ENCODE measurements around the gene SLC1A2. TPM values are rescaled to one million over a fixed set of nuclear protein-coding genes. Genes with fewer than 3 reads are reported as not detected.
A peak's percentile ranks its signal among the peaks of the same experiment; 100 is the strongest.

SLC1A2 gene
- total and polyA plus RNA-seq, 11 donors, result 0.80 to 23.5 (median 5.2) TPM

GRCh38 chr11:35260342-35260985 is 158.9 kb downstream of the SLC1A2 start:
- intact Hi-C loops (cut with DNase I), result no loop called here
- ATAC-seq, result peak in 2 of 4 donors; percentile 36 to 54
- TF ChIP-seq CTCF (IDR thresholded peaks at IDR 0.05) (no peak), POLR2A (IDR thresholded peaks at IDR 0.05) (no peak)
- peaks cover 0 to 22% (median 4%) of the 10 kb centered on the region in 12 donors for H3K4me1 ChIP-seq
- peak overlapping the region in 1 of 12 donors; percentile 34 for H3K27ac ChIP-seq
- no peak overlapping the region for H3K4me3 ChIP-seq
- H3K9me3 ChIP-seq, result no peaks in the 10 kb centered on the region
- DNase-seq, result no peak
- H3K27me3 ChIP-seq, result no peaks in the 10 kb centered on the region
- 62 to 71% (median 67%) methylated on average over 10 of the region's 10 CpGs for WGBS, 4 donors
- H3K36me3 ChIP-seq, result no peaks in the 10 kb centered on the region

DNA sequence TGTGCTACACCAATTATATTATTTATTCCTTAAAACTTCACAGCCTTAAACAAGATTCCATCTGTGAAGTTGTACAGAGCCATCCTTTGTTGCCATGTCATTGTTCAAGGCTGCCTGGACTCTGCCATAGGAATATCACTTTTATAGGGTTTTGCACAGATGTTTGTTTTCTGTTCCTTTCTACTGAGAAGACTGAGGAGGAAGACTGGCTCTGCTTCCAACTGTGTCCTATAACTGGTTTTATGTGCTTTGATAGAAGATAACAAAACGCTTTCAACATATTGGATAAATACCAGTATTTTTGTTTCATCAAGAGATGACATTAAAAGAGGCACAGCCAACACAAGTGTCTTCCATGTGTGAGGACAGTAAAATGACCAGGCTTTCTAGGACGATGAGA is 159.8 kb downstream of the SLC1A2 start:
- TF ChIP-seq POLR2A (IDR thresholded peaks at IDR 0.05) (no peak), CTCF (IDR thresholded peaks at IDR 0.05) (no peak)
- H3K27ac ChIP-seq, result no peak overlapping the region
- H3K27me3 ChIP-seq, result no peaks in the 10 kb centered on the region
- no peak for DNase-seq
- ATAC-seq, result no peak
- peaks cover 0 to 22% (median 4%) of the 10 kb centered on the region in 12 donors for H3K4me1 ChIP-seq
- no peaks in the 10 kb centered on the region for H3K36me3 ChIP-seq
- no peak overlapping the region for H3K4me3 ChIP-seq
- WGBS, 4 donors, result 78 to 83% (median 80%) methylated on average over 2 of the region's 2 CpGs
- no peaks in the 10 kb centered on the region for H3K9me3 ChIP-seq
- intact Hi-C loops (cut with DNase I), result no loop called here

GRCh38 chr11:35257281-35257680 is 162.1 kb downstream of the SLC1A2 start:
- intact Hi-C loops (cut with DNase I), result no loop called here
- Histone ChIP-seq H3K27ac (peak overlapping the region in 1 of 12 donors; percentile 19), H3K36me3 (no peaks in the 10 kb centered on the region), H3K4me1 (peaks cover 0 to 24% (median 4%) of the 10 kb centered on the region in 12 donors), H3K27me3 (no peaks in the 10 kb centered on the region), H3K9me3 (no peaks in the 10 kb centered on the region), H3K4me3 (no peak overlapping the region)
- no peak for DNase-seq
- no peak for ATAC-seq
- WGBS, 4 donors, result 37 to 71% (median 51%) methylated on average over 2 of the region's 2 CpGs
- TF ChIP-seq POLR2A (IDR thresholded peaks at IDR 0.05) (no peak), CTCF (IDR thresholded peaks at IDR 0.05) (no peak)

DNA sequence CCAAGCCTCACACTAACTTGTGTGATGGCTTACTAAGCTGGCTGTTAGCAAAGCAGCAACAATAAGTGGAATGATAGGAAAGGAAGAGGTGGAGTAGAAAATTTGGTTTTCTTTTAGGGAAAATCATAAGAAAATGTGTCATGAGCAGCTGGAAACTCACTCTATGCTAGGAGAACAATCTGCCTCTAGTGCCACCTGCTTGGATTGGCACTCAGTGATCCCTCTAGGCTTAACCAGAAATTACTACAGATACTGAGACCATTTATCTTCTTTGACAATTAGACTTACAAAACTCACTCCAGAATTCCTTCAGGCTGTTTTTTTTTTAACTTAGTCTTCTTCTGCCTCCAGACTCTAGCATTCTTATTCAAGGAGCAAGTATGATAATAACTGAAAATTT is 163.1 kb downstream of the SLC1A2 start:
- no peak overlapping the region for H3K27ac ChIP-seq
- no peak overlapping the region for H3K4me3 ChIP-seq
- no peak for DNase-seq
- H3K36me3 ChIP-seq, result no peaks in the 10 kb centered on the region
- peaks cover 0 to 24% (median 4%) of the 10 kb centered on the region in 12 donors for H3K4me1 ChIP-seq
- no peaks in the 10 kb centered on the region for H3K27me3 ChIP-seq
- TF ChIP-seq CTCF (IDR thresholded peaks at IDR 0.05), result no peak
- no peak for TF ChIP-seq POLR2A (IDR thresholded peaks at IDR 0.05)
- H3K9me3 ChIP-seq, result no peaks in the 10 kb centered on the region
- intact Hi-C loops (cut with DNase I), result no loop called here
- ATAC-seq, result no peak

Measured in heart left ventricle (tissue), 16 donors.